Chondrocyte (in vitro differentiated cells): ENCODE results near the gene SNRNP25. TPM values are rescaled to one million over a fixed set of nuclear protein-coding genes. Genes with fewer than 3 reads are reported as not detected.
"Not testable (repeated sequence)": the region's sequence is repeated elsewhere in the genome, so short reads cannot be mapped to it uniquely, and the experiment has no call there.

Experiments used
- DNase-seq: peaks from one replicate; pipeline ENCODE4 v3.0.0; 2021; ENCODE audit warnings: mixed read lengths, low spot score
- H3K27ac Mint-ChIP-seq: one replicate; pipeline ENCODE4 v1.8.0; 2021; ENCODE audit warnings: mild to moderate bottlenecking, moderate library complexity, mixed read lengths; ENCODE audit not compliant: unreplicated experiment
- H3K27me3 Mint-ChIP-seq: 2 replicates; pipeline ENCODE4 v1.8.0; 2021; ENCODE audit warnings: low read depth, mixed read lengths
- H3K36me3 Mint-ChIP-seq: 2 replicates; pipeline ENCODE4 v1.8.0; 2021; ENCODE audit warnings: low read depth, mixed read lengths
- H3K4me1 Mint-ChIP-seq: 2 replicates; pipeline ENCODE4 v1.8.0; 2021; ENCODE audit warnings: low read depth, mild to moderate bottlenecking, mixed read lengths
- H3K4me3 Mint-ChIP-seq: one replicate; pipeline ENCODE4 v1.8.0; 2021; ENCODE audit warnings: mild to moderate bottlenecking, moderate library complexity, mixed read lengths; ENCODE audit not compliant: unreplicated experiment
- H3K9me3 Mint-ChIP-seq: 2 replicates; pipeline ENCODE4 v1.8.0; 2021; ENCODE audit warnings: low read depth, mixed read lengths
- long read RNA-seq: library from polyadenylated mRNA; stranded (forward); transcript quantifications from one replicate; pipeline ENCODE4 v2.0.0, GENCODE V29; 2021
- total RNA-seq: library from RNA; stranded (reverse); gene quantifications from 3 replicates; pipeline ENCODE4 v1.2.1, GENCODE V29; 2021
- TF ChIP-seq, protein P1 (sequence below): fragments of 200-600 bp; sonication (generic); IDR thresholded peaks from 2 replicates; pipeline ENCODE4 v1.5.0; 2021; ENCODE audit warnings: antibody characterized with exemption, mild to moderate bottlenecking, moderate library complexity

Gene SNRNP25
- total RNA-seq: 27.7 to 40.5 TPM (median 28.0 TPM) in 3 replicates
- long read RNA-seq, transcript SNRNP25-201 (5 exons, 1,905 nt): major isoform, 37 of 46 reads
- long read RNA-seq, partial matches to known transcripts: 1 of 46 reads
- long read RNA-seq, other reads (novel, unspliced or antisense): 5 of 46 reads

DNA sequence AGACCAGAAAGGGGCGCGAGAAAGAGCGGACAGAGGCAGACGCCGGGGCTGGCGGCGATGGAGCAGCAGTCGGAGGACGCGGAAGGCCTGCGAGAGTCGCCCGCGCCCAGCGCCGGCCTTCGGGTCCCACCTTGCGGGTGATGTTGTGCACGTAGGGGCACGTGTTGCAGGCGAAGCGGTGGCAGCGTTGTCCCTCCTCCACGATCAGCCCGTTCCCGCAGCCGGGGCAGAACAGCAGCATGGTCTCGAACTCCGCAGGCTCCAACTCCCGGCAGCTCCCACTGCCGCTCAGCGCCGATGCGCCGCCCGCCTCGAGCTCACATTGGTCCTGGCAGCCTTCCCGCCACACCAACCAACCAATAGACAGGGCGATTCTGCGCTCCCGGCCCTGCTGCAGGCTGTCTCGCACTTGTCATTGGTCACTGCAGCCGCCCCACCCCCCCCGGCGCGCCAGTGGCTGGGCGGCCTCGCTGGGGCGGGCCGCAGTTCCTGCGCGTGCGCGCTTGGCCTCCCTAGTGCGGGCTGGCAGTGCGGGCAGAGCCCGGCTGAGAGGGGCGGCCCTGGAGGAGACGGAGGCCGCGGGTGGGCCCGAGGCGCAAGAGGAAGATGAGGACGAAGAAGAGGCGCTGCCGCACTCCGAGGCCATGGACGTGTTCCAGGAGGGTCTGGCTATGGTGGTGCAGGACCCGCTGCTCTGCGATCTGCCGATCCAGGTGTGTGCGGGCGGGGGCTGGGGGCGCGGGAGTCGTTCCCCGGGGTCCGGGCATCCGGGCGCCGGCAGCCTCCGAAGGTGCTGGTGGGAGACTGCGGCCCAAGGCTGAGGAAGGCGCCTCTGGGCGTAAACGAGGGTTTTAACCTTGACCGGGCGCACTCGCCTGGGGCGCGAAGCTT, at the start of gene SNRNP25, which contains the start of gene POLR3K:
Gene SNRNP25 (plus strand): TSS at position 483 of the 891 bp plus-strand sequence. CDS start 189 bp downstream, at position 672.
Gene POLR3K (minus strand): TSS at position 263 of the 891 bp plus-strand sequence. CDS start 22 bp downstream, at position 241.
- Mint-ChIP-seq H3K27ac (peak within 1 kb of the TSS; percentile 98), H3K4me3 (peak within 1 kb of the TSS; percentile 98), H3K36me3 (peaks cover 18% of the 10 kb centered on the region), H3K4me1 (peaks cover 25% of the 10 kb centered on the region), H3K27me3 (no peaks in the 10 kb centered on the region), H3K9me3 (no peaks in the 10 kb centered on the region)
- DNase-seq: peak; percentile 99
- TF ChIP-seq, protein P1, sequence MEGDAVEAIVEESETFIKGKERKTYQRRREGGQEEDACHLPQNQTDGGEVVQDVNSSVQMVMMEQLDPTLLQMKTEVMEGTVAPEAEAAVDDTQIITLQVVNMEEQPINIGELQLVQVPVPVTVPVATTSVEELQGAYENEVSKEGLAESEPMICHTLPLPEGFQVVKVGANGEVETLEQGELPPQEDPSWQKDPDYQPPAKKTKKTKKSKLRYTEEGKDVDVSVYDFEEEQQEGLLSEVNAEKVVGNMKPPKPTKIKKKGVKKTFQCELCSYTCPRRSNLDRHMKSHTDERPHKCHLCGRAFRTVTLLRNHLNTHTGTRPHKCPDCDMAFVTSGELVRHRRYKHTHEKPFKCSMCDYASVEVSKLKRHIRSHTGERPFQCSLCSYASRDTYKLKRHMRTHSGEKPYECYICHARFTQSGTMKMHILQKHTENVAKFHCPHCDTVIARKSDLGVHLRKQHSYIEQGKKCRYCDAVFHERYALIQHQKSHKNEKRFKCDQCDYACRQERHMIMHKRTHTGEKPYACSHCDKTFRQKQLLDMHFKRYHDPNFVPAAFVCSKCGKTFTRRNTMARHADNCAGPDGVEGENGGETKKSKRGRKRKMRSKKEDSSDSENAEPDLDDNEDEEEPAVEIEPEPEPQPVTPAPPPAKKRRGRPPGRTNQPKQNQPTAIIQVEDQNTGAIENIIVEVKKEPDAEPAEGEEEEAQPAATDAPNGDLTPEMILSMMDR: peak; percentile 1

DNA sequence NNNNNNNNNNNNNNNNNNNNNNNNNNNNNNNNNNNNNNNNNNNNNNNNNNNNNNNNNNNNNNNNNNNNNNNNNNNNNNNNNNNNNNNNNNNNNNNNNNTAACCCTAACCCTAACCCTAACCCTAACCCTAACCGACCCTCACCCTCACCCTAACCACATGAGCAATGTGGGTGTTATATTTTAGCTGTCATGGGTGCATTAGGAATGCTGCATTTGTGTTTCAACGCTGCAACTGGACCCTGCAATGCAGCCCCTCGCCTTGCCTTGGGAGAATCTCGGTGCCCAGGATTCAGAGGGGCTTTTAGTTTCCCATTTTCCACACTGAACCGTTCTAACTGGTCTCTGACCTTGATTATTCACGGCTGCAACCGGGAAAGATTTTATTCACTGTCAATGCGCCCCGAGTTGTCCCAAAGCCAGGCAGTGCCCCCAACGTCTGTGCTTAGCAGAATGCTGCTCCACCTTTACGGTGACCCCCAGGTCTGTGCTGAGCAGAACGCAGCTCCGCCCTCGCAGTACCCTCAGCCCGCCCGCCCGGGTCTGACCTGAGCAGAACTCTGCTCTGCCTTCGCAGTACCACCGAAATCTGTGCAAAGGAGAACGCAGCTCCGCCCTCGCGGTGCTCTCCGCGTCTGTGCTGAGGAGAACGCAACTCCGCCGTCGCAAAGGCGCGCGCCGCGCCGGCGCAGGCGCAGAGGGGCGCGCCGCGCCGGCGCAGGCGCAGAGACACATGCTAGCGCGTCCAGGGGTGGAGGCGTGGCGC, 43.5 kb upstream of the SNRNP25 start:
- Mint-ChIP-seq H3K36me3 (no peaks in the 10 kb centered on the region), H3K9me3 (no peaks in the 10 kb centered on the region), H3K4me1 (no peaks in the 10 kb centered on the region), H3K27me3 (no peaks in the 10 kb centered on the region), H3K4me3 (peak overlapping the region; percentile 61), H3K27ac (no peak overlapping the region)
- no peak for DNase-seq
- TF ChIP-seq, protein P1: no peak

DNA sequence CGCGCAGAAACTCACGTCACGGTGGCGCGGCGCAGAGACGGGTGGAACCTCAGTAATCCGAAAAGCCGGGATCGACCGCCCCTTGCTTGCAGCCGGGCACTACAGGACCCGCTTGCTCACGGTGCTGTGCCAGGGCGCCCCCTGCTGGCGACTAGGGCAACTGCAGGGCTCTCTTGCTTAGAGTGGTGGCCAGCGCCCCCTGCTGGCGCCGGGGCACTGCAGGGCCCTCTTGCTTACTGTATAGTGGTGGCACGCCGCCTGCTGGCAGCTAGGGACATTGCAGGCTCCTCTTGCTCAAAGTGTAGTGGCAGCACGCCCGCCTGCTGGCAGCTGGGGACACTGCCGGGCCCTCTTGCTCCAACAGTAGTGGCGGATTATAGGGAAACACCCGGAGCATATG, 42.9 kb upstream of the SNRNP25 start:
- H3K27me3 Mint-ChIP-seq, H3K4me1 Mint-ChIP-seq, H3K4me3 Mint-ChIP-seq, H3K27ac Mint-ChIP-seq, H3K36me3 Mint-ChIP-seq, DNase-seq, H3K9me3 Mint-ChIP-seq: not testable (repeated sequence)
- TF ChIP-seq, protein P1: peak; percentile 46

GRCh38 chr16:17062-17765, 36.4 kb upstream of the SNRNP25 start:
- DNase-seq, H3K36me3 Mint-ChIP-seq, H3K4me3 Mint-ChIP-seq, H3K4me1 Mint-ChIP-seq, H3K27ac Mint-ChIP-seq, H3K9me3 Mint-ChIP-seq, H3K27me3 Mint-ChIP-seq: not testable (repeated sequence)

- H3K9me3 Mint-ChIP-seq, H3K27me3 Mint-ChIP-seq, H3K4me1 Mint-ChIP-seq, H3K4me3 Mint-ChIP-seq, H3K36me3 Mint-ChIP-seq, H3K27ac Mint-ChIP-seq, DNase-seq: not testable (repeated sequence)
Measured at GRCh38 chr16:20886-21285, 32.7 kb upstream of the SNRNP25 start.

DNA sequence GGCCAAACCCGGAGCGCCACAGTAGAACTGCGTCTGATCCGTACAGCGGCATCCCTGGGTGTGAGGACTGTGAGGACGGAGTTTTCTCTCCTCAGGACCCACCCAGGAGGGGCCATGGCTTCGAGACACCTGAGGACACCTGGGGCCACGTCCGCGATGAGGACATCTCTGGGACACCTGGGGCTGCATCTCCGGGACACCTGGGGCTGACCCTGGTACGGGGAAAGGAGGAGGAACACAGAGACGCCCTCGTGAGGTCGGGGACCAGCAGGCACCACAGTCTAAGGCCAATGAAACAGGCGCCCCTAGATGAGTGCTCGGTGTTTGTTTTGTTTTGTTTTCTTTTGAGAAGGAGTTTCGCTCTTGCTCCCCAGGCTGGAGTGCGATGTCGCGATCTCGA, 29.5 kb upstream of the SNRNP25 start:
- not testable (repeated sequence) for H3K4me1 Mint-ChIP-seq, H3K27ac Mint-ChIP-seq, H3K9me3 Mint-ChIP-seq, H3K27me3 Mint-ChIP-seq, DNase-seq, H3K36me3 Mint-ChIP-seq, H3K4me3 Mint-ChIP-seq

GRCh38 chr16:25926-26348, 27.7 kb upstream of the SNRNP25 start:
- not testable (repeated sequence) for H3K27me3 Mint-ChIP-seq, H3K4me3 Mint-ChIP-seq, H3K9me3 Mint-ChIP-seq, H3K27ac Mint-ChIP-seq, H3K36me3 Mint-ChIP-seq, DNase-seq, H3K4me1 Mint-ChIP-seq

- H3K4me1 Mint-ChIP-seq, H3K27ac Mint-ChIP-seq, H3K27me3 Mint-ChIP-seq, H3K4me3 Mint-ChIP-seq, H3K36me3 Mint-ChIP-seq, H3K9me3 Mint-ChIP-seq, DNase-seq: not testable (repeated sequence)
Measured at GRCh38 chr16:30627-31026, 23.0 kb upstream of the SNRNP25 start.
